ENCODE results near the gene ZEB1.

ZEB1 gene

DNA sequence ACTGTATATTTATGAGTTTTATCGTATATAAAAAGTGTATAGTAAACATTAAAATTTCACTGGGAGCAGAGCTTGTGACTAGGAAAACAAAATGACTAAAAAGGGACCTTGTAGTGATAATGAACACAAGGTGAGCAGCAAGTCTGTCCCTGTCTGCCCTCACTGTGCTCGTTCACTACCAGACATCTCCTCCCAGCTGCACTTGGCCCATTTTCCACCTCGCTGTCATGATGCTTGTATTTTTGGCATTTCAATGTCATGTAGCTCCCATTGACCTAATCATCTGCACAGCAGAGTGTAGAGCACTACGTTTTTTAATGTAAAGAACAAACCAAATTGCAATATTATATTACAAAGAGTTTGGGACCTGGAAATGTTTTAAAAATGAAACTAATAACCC lies 207.2 kb downstream of the ZEB1 start:
- TF ChIP-seq EZH2phosphoT487 (IDR thresholded peaks at IDR 0.05; ENCODE audit: borderline replicate concordance, low read length) = no peak
- TF ChIP-seq, protein P1, sequence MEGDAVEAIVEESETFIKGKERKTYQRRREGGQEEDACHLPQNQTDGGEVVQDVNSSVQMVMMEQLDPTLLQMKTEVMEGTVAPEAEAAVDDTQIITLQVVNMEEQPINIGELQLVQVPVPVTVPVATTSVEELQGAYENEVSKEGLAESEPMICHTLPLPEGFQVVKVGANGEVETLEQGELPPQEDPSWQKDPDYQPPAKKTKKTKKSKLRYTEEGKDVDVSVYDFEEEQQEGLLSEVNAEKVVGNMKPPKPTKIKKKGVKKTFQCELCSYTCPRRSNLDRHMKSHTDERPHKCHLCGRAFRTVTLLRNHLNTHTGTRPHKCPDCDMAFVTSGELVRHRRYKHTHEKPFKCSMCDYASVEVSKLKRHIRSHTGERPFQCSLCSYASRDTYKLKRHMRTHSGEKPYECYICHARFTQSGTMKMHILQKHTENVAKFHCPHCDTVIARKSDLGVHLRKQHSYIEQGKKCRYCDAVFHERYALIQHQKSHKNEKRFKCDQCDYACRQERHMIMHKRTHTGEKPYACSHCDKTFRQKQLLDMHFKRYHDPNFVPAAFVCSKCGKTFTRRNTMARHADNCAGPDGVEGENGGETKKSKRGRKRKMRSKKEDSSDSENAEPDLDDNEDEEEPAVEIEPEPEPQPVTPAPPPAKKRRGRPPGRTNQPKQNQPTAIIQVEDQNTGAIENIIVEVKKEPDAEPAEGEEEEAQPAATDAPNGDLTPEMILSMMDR (IDR thresholded peaks at IDR 0.05; ENCODE audit: low read depth, low read length, poor library complexity, severe bottlenecking) = no peak
- H4K20me1 ChIP-seq (ENCODE audit: control insufficient read depth, insufficient read depth, low read depth, low read length) = no peaks in the 10 kb centered on the region
- no peaks in the 10 kb centered on the region for H3K4me1 ChIP-seq (ENCODE audit: control insufficient read depth, low read length)
- no peak overlapping the region for H3K4me2 ChIP-seq (ENCODE audit: low read length)
- H3K9me2 ChIP-seq (replicated peaks; ENCODE audit: control insufficient read depth, low read length) = no peaks in the 10 kb centered on the region
- H3K9me3 ChIP-seq (ENCODE audit: control insufficient read depth, insufficient read depth, low read length) = no peaks in the 10 kb centered on the region
- H3K27ac ChIP-seq (ENCODE audit: low read depth, low read length) = no peak overlapping the region
- H3K4me3 ChIP-seq (ENCODE audit: low read length) = no peak overlapping the region
- no peaks in the 10 kb centered on the region for H3K27me3 ChIP-seq (ENCODE audit: control insufficient read depth, low read length)
- H3F3A ChIP-seq (ENCODE audit: control insufficient read depth, insufficient read depth) = no peaks in the 10 kb centered on the region
- H3K36me3 ChIP-seq (ENCODE audit: control insufficient read depth, low read length) = peaks cover 43% of the 10 kb centered on the region
- no peaks in the 10 kb centered on the region for H3K79me2 ChIP-seq (ENCODE audit: control insufficient read depth, low read length)

DNA sequence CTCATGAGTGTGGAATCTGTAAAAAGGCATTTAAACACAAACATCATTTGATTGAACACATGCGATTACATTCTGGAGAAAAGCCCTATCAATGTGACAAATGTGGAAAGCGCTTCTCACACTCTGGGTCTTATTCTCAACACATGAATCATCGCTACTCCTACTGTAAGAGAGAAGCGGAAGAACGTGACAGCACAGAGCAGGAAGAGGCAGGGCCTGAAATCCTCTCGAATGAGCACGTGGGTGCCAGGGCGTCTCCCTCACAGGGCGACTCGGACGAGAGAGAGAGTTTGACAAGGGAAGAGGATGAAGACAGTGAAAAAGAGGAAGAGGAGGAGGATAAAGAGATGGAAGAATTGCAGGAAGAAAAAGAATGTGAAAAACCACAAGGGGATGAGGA lies 207.7 kb downstream of the ZEB1 start:
- no peaks in the 10 kb centered on the region for H3K9me2 ChIP-seq (replicated peaks; ENCODE audit: control insufficient read depth, low read length)
- H3K4me1 ChIP-seq (ENCODE audit: control insufficient read depth, low read length) = no peaks in the 10 kb centered on the region
- TF ChIP-seq, protein P1 (IDR thresholded peaks at IDR 0.05; ENCODE audit: low read depth, low read length, poor library complexity, severe bottlenecking) = no peak
- no peak for TF ChIP-seq EZH2phosphoT487 (IDR thresholded peaks at IDR 0.05; ENCODE audit: borderline replicate concordance, low read length)
- H4K20me1 ChIP-seq (ENCODE audit: control insufficient read depth, insufficient read depth, low read depth, low read length) = no peaks in the 10 kb centered on the region
- H3K9me3 ChIP-seq (ENCODE audit: control insufficient read depth, insufficient read depth, low read length) = no peaks in the 10 kb centered on the region
- no peak overlapping the region for H3K27ac ChIP-seq (ENCODE audit: low read depth, low read length)
- H3K27me3 ChIP-seq (ENCODE audit: control insufficient read depth, low read length) = no peaks in the 10 kb centered on the region
- no peaks in the 10 kb centered on the region for H3F3A ChIP-seq (ENCODE audit: control insufficient read depth, insufficient read depth)
- peaks cover 38% of the 10 kb centered on the region for H3K36me3 ChIP-seq (ENCODE audit: control insufficient read depth, low read length)
- no peak overlapping the region for H3K4me2 ChIP-seq (ENCODE audit: low read length)
- H3K79me2 ChIP-seq (ENCODE audit: control insufficient read depth, low read length) = no peaks in the 10 kb centered on the region
- H3K4me3 ChIP-seq (ENCODE audit: low read length) = no peak overlapping the region

DNA sequence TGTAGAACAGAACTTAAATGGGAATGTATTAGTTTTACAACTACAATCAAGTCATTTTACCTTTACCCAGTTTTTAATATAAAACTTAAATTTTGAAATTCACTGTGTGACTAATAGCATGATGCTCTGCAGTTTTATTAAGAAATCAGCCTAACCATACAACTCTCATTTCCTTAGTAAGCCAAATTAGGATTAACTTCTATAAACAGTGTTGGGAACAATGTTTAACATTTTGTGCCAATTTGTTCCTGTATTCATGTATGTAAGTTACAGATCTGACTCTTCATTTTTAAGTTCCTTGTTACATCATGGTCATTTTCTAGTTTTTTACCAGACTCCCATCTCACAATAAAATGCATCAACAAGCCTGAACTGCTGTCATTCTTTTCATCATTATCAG lies 209.8 kb downstream of the ZEB1 start:
- Histone ChIP-seq H3K79me2 (ENCODE audit: control insufficient read depth, low read length) (no peaks in the 10 kb centered on the region), H3K4me1 (ENCODE audit: control insufficient read depth, low read length) (no peaks in the 10 kb centered on the region), H4K20me1 (ENCODE audit: control insufficient read depth, insufficient read depth, low read depth, low read length) (no peaks in the 10 kb centered on the region), H3K27ac (ENCODE audit: low read depth, low read length) (no peak overlapping the region), H3K4me2 (ENCODE audit: low read length) (no peak overlapping the region), H3K9me3 (ENCODE audit: control insufficient read depth, insufficient read depth, low read length) (no peaks in the 10 kb centered on the region), H3K27me3 (ENCODE audit: control insufficient read depth, low read length) (no peaks in the 10 kb centered on the region), H3K36me3 (ENCODE audit: control insufficient read depth, low read length) (peaks cover 28% of the 10 kb centered on the region), H3F3A (ENCODE audit: control insufficient read depth, insufficient read depth) (no peaks in the 10 kb centered on the region), H3K9me2 (replicated peaks; ENCODE audit: control insufficient read depth, low read length) (no peaks in the 10 kb centered on the region), H3K4me3 (ENCODE audit: low read length) (no peak overlapping the region)
- TF ChIP-seq, protein P1 (IDR thresholded peaks at IDR 0.05; ENCODE audit: low read depth, low read length, poor library complexity, severe bottlenecking) = no peak
- no peak for TF ChIP-seq EZH2phosphoT487 (IDR thresholded peaks at IDR 0.05; ENCODE audit: borderline replicate concordance, low read length)

DNA sequence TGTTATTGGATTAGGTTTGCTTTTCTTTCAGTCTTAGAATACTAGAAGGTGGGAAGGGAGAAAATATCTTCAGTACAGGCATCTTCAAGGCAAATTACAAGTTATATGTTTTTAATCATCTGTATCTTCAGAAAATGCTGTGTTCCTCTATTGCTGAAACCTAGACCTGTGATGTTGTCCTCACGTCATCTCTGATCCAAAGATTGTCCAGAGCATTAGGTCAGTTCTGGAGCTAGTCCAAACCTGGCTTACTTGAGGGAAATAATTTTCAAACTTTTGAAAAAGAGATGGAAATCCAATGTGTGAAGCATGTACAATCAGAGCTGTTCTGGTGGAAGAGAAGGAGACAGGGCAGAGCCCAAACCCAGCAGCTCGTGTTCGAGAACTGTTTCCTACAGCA lies 217.3 kb downstream of the ZEB1 start:
- no peaks in the 10 kb centered on the region for H4K20me1 ChIP-seq (ENCODE audit: control insufficient read depth, insufficient read depth, low read depth, low read length)
- H3F3A ChIP-seq (ENCODE audit: control insufficient read depth, insufficient read depth) = no peaks in the 10 kb centered on the region
- no peak overlapping the region for H3K4me2 ChIP-seq (ENCODE audit: low read length)
- no peak overlapping the region for H3K27ac ChIP-seq (ENCODE audit: low read depth, low read length)
- no peaks in the 10 kb centered on the region for H3K4me1 ChIP-seq (ENCODE audit: control insufficient read depth, low read length)
- no peaks in the 10 kb centered on the region for H3K9me3 ChIP-seq (ENCODE audit: control insufficient read depth, insufficient read depth, low read length)
- H3K9me2 ChIP-seq (replicated peaks; ENCODE audit: control insufficient read depth, low read length) = no peaks in the 10 kb centered on the region
- no peak overlapping the region for H3K4me3 ChIP-seq (ENCODE audit: low read length)
- H3K27me3 ChIP-seq (ENCODE audit: control insufficient read depth, low read length) = peaks cover 2% of the 10 kb centered on the region; the same call in 1 of the 2 replicates
- TF ChIP-seq, protein P1 (IDR thresholded peaks at IDR 0.05; ENCODE audit: low read depth, low read length, poor library complexity, severe bottlenecking) = no peak
- no peak for TF ChIP-seq EZH2phosphoT487 (IDR thresholded peaks at IDR 0.05; ENCODE audit: borderline replicate concordance, low read length)
- no peaks in the 10 kb centered on the region for H3K79me2 ChIP-seq (ENCODE audit: control insufficient read depth, low read length)
- no peaks in the 10 kb centered on the region for H3K36me3 ChIP-seq (ENCODE audit: control insufficient read depth, low read length)

Measured in DOHH2 (cell line).